Measurements from ENCODE around the gene LTBP3.

Gene LTBP3

DNA sequence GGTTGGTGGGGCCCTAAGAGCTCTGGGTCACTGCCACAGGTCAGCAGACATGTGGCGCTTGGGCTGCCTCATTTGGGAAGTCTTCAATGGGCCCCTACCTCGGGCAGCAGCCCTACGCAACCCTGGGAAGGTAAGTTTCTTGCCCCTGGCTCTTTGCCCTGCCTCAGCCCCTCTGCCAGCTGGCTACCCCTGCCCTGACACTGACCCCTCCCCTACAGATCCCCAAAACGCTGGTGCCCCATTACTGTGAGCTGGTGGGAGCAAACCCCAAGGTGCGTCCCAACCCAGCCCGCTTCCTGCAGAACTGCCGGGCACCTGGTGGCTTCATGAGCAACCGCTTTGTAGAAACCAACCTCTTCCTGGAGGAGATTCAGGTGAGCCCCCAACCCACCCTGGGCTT is 31.4 kb downstream of the LTBP3 start:
- Histone ChIP-seq H3K23ac (ENCODE audit: low read length) (no peak overlapping the region), H2BK5ac (ENCODE audit: low read depth, low read length, poor library complexity) (no peak overlapping the region), H3K14ac (ENCODE audit: low read length) (no peak overlapping the region), H3K18ac (ENCODE audit: low read length) (peak overlapping the region; percentile 21), H3K9me3 (ENCODE audit: insufficient read depth, low read depth, low read length) (peaks cover 2% of the 10 kb centered on the region), H4K8ac (ENCODE audit: low read depth, low read length) (no peak overlapping the region), H2AFZ (ENCODE audit: insufficient read depth, low read length, poor library complexity) (no peak overlapping the region), H4K12ac (ENCODE audit: low read depth, low read length) (no peak overlapping the region), H3K4ac (ENCODE audit: low read depth, low read length) (no peak overlapping the region), H4K91ac (ENCODE audit: low read depth, low read length) (no peak overlapping the region), H3K27ac (ENCODE audit: low read depth, low read length) (no peak overlapping the region), H3K4me3 (ENCODE audit: low read depth, low read length) (no peak overlapping the region), H2BK120ac (ENCODE audit: insufficient read depth, low read length, poor library complexity) (no peak overlapping the region), H3K9ac (ENCODE audit: low read length) (no peak overlapping the region), H3K4me2 (ENCODE audit: low read length) (no peak overlapping the region), H3K36me3 (ENCODE audit: control insufficient read depth in 1 of 2, insufficient read depth in 2 of 2, low read length in 2 of 2) (peaks cover 47 to 49% of the 10 kb centered on the region in 2 experiments), H3K79me1 (ENCODE audit: low read length) (peaks cover 10% of the 10 kb centered on the region), H3K4me1 (ENCODE audit: control insufficient read depth in 1 of 2, insufficient read depth in 2 of 2, low read length in 2 of 2) (peaks cover 14 to 22% of the 10 kb centered on the region in 2 experiments), H3K27me3 (ENCODE audit: insufficient read depth, low read length) (no peaks in the 10 kb centered on the region), H3K79me2 (ENCODE audit: control insufficient read depth, insufficient read depth, low read length, poor library complexity) (peaks cover 10% of the 10 kb centered on the region), H2BK12ac (ENCODE audit: low read length) (no peak overlapping the region), H2AK5ac (ENCODE audit: low read length) (no peak overlapping the region)
- no peak for DNase-seq
- no CpG with 5 or more reads among the region's 8 CpGs for WGBS (ENCODE audit: extremely low coverage, insufficient coverage, insufficient read length)

DNA sequence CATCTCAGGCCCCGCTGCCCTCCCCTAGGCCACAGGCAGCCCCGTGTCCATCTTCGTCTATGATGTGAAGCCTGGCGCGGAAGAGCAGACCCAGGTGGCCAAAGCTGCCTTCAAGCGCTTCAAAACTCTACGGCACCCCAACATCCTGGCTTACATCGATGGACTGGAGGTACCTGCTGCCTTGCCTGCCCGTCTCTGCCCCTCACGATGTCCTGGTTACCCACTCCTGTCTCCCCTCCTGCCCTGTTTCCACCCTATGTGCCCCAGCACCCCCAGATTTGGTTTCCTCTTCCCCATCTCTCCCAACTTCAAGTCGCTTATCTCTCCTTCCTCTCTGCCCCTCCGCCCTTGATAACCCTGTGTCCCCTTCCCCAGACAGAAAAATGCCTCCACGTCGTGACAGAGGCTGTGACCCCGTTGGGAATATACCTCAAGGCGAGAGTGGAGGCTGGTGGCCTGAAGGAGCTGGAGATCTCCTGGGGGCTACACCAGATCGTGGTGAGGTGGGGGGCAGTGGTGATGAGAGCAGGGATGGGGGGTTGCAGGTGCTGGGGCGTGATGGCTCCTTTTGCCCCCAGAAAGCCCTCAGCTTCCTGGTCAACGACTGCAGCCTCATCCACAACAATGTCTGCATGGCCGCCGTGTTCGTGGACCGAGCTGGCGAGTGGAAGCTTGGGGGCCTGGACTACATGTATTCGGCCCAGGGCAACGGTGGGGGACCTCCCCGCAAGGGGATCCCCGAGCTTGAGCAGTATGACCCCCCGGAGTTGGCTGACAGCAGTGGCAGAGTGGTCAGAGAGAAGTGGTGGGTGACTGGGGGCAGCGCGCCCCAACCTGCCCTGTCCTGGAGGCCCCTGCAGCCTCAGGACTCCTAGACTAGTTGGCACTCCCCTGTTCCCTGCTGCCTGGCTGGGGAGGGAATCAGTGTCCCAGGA is 32.3 kb downstream of the LTBP3 start:
- Histone ChIP-seq H3K23ac (ENCODE audit: low read length) (peak overlapping the region; percentile 7), H2AFZ (ENCODE audit: insufficient read depth, low read length, poor library complexity) (peak overlapping the region; percentile 48), H3K4me3 (ENCODE audit: low read depth, low read length) (peak overlapping the region; percentile 84), H3K18ac (ENCODE audit: low read length) (peak overlapping the region; percentile 97), H3K9me3 (ENCODE audit: insufficient read depth, low read depth, low read length) (peaks cover 2% of the 10 kb centered on the region), H2AK5ac (ENCODE audit: low read length) (peak overlapping the region; percentile 84), H3K9ac (ENCODE audit: low read length) (peak overlapping the region; percentile 80), H3K79me2 (ENCODE audit: control insufficient read depth, insufficient read depth, low read length, poor library complexity) (peaks cover 10% of the 10 kb centered on the region), H3K4ac (ENCODE audit: low read depth, low read length) (peak overlapping the region; percentile 92), H3K36me3 (ENCODE audit: control insufficient read depth in 1 of 2, insufficient read depth in 2 of 2, low read length in 2 of 2) (peaks cover 38 to 40% of the 10 kb centered on the region in 2 experiments), H3K14ac (ENCODE audit: low read length) (peak overlapping the region; percentile 99), H3K27me3 (ENCODE audit: insufficient read depth, low read length) (no peaks in the 10 kb centered on the region), H3K79me1 (ENCODE audit: low read length) (peaks cover 10% of the 10 kb centered on the region), H4K8ac (ENCODE audit: low read depth, low read length) (peak overlapping the region; percentile 97), H2BK12ac (ENCODE audit: low read length) (peak overlapping the region; percentile 23), H2BK120ac (ENCODE audit: insufficient read depth, low read length, poor library complexity) (peak overlapping the region; percentile 95), H3K27ac (ENCODE audit: low read depth, low read length) (no peak overlapping the region), H4K91ac (ENCODE audit: low read depth, low read length) (peak overlapping the region; percentile 97), H3K4me1 (ENCODE audit: control insufficient read depth in 1 of 2, insufficient read depth in 2 of 2, low read length in 2 of 2) (peaks cover 14 to 22% of the 10 kb centered on the region in 2 experiments), H2BK5ac (ENCODE audit: low read depth, low read length, poor library complexity) (peak overlapping the region; percentile 87), H3K4me2 (ENCODE audit: low read length) (peak overlapping the region; percentile 91), H4K12ac (ENCODE audit: low read depth, low read length) (peak overlapping the region; percentile 75)
- DNase-seq, result no peak
- no CpG with 5 or more reads among the region's 31 CpGs for WGBS (ENCODE audit: extremely low coverage, insufficient coverage, insufficient read length)

DNA sequence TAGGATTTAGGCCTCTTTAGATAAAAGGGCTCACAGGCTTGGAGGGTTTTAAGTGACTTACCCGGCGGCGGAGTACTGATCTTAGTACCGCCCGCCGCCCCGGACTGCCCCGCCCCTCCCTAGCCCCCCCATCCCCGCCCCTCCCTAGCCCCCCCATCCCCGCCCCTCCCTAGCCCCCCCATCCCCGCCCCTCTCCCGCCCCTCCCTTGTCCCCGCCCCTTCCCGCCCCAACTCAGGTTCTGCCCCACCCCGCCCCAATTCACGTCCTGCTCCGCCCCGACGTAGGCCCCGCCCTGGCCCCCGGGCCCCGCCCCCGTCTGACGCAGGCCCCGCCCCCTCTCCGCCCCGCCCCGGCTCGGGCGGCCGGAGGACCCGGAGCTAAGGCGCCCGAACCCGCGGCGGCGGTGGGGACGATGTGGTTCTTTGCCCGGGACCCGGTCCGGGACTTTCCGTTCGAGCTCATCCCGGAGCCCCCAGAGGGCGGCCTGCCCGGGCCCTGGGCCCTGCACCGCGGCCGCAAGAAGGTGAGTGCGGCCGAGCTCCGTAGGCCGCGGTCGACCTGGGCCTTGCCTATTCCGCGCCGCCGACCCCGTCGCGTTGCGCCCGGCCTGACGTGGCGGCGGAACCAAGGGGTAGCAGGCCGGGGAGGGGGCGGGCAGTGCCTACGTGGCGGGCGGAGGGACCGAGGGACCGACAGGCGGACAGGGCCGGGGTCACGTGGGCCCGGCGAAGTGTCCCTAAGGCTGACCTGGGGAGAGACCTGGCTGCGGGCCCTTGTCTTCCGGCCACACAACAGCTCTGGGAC is 33.2 kb downstream of the LTBP3 start, which contains the start of gene SCYL1:
Gene SCYL1, plus strand, starts transcription at position 343 of the 805 bp plus-strand sequence. Its CDS starts 71 bp downstream, at position 414.
- Histone ChIP-seq H3K79me2 (ENCODE audit: control insufficient read depth, insufficient read depth, low read length, poor library complexity) (peaks cover 10% of the 10 kb centered on the region), H3K4me2 (ENCODE audit: low read length) (peak within 1 kb of the TSS; percentile 91), H3K27ac (ENCODE audit: low read depth, low read length) (peak within 1 kb of the TSS; percentile 72), H4K12ac (ENCODE audit: low read depth, low read length) (peak within 1 kb of the TSS; percentile 92), H3K4me3 (ENCODE audit: low read depth, low read length) (peak within 1 kb of the TSS; percentile 84), H3K14ac (ENCODE audit: low read length) (peak within 1 kb of the TSS; percentile 99), H3K79me1 (ENCODE audit: low read length) (peaks cover 10% of the 10 kb centered on the region), H2AFZ (ENCODE audit: insufficient read depth, low read length, poor library complexity) (peak within 1 kb of the TSS; percentile 48), H3K18ac (ENCODE audit: low read length) (peak within 1 kb of the TSS; percentile 97), H4K8ac (ENCODE audit: low read depth, low read length) (peak within 1 kb of the TSS; percentile 97), H3K9ac (ENCODE audit: low read length) (peak within 1 kb of the TSS; percentile 98), H2BK12ac (ENCODE audit: low read length) (peak within 1 kb of the TSS; percentile 23), H2BK5ac (ENCODE audit: low read depth, low read length, poor library complexity) (peak within 1 kb of the TSS; percentile 87), H3K36me3 (ENCODE audit: control insufficient read depth in 1 of 2, insufficient read depth in 2 of 2, low read length in 2 of 2) (peaks cover 29 to 31% of the 10 kb centered on the region in 2 experiments), H2AK5ac (ENCODE audit: low read length) (peak within 1 kb of the TSS; percentile 84), H3K23ac (ENCODE audit: low read length) (peak within 1 kb of the TSS; percentile 7), H3K27me3 (ENCODE audit: insufficient read depth, low read length) (no peaks in the 10 kb centered on the region), H2BK120ac (ENCODE audit: insufficient read depth, low read length, poor library complexity) (peak within 1 kb of the TSS; percentile 95), H3K4ac (ENCODE audit: low read depth, low read length) (peak within 1 kb of the TSS; percentile 92), H3K4me1 (ENCODE audit: control insufficient read depth in 1 of 2, insufficient read depth in 2 of 2, low read length in 2 of 2) (peaks cover 14 to 22% of the 10 kb centered on the region in 2 experiments), H3K9me3 (ENCODE audit: insufficient read depth, low read depth, low read length) (peaks cover 2% of the 10 kb centered on the region), H4K91ac (ENCODE audit: low read depth, low read length) (peak within 1 kb of the TSS; percentile 97)
- WGBS (ENCODE audit: extremely low coverage, insufficient coverage, insufficient read length), result no CpG with 5 or more reads among the region's 82 CpGs
- peak; percentile 51 to 73 for DNase-seq

- WGBS (ENCODE audit: extremely low coverage, insufficient coverage, insufficient read length), result no CpG with 5 or more reads among the region's 12 CpGs
- peaks cover 23 to 24% of the 10 kb centered on the region in 2 experiments for H3K36me3 ChIP-seq (ENCODE audit: control insufficient read depth in 1 of 2, insufficient read depth in 2 of 2, low read length in 2 of 2)
- H2AFZ ChIP-seq (ENCODE audit: insufficient read depth, low read length, poor library complexity), result no peak overlapping the region
- H2BK120ac ChIP-seq (ENCODE audit: insufficient read depth, low read length, poor library complexity), result no peak overlapping the region
- peaks cover 10% of the 10 kb centered on the region for H3K79me2 ChIP-seq (ENCODE audit: control insufficient read depth, insufficient read depth, low read length, poor library complexity)
- peaks cover 14 to 22% of the 10 kb centered on the region in 2 experiments for H3K4me1 ChIP-seq (ENCODE audit: control insufficient read depth in 1 of 2, insufficient read depth in 2 of 2, low read length in 2 of 2)
- no peak overlapping the region for H3K4me3 ChIP-seq (ENCODE audit: low read depth, low read length)
- H2AK5ac ChIP-seq (ENCODE audit: low read length), result no peak overlapping the region
- H4K91ac ChIP-seq (ENCODE audit: low read depth, low read length), result peak overlapping the region; percentile 0
- no peak overlapping the region for H3K4ac ChIP-seq (ENCODE audit: low read depth, low read length)
- H2BK5ac ChIP-seq (ENCODE audit: low read depth, low read length, poor library complexity), result no peak overlapping the region
- H3K23ac ChIP-seq (ENCODE audit: low read length), result no peak overlapping the region
- no peak overlapping the region for H3K18ac ChIP-seq (ENCODE audit: low read length)
- no peaks in the 10 kb centered on the region for H3K9me3 ChIP-seq (ENCODE audit: insufficient read depth, low read depth, low read length)
- DNase-seq, result no peak
- no peak overlapping the region for H3K9ac ChIP-seq (ENCODE audit: low read length)
- no peak overlapping the region for H3K27ac ChIP-seq (ENCODE audit: low read depth, low read length)
- H2BK12ac ChIP-seq (ENCODE audit: low read length), result peak overlapping the region; percentile 19
- H3K14ac ChIP-seq (ENCODE audit: low read length), result no peak overlapping the region
- peaks cover 10% of the 10 kb centered on the region for H3K79me1 ChIP-seq (ENCODE audit: low read length)
- H3K27me3 ChIP-seq (ENCODE audit: insufficient read depth, low read length), result no peaks in the 10 kb centered on the region
- no peak overlapping the region for H4K8ac ChIP-seq (ENCODE audit: low read depth, low read length)
- H3K4me2 ChIP-seq (ENCODE audit: low read length), result peak overlapping the region; percentile 53
- H4K12ac ChIP-seq (ENCODE audit: low read depth, low read length), result no peak overlapping the region
Observed at GRCh38 chr11:65524014-65524740, 34.0 kb downstream of the LTBP3 start.

All from trophoblast cell (in vitro differentiated cells and primary cell).